IPS-11a (cell line): ENCODE measurements around the gene TNS1.

Experiments used
- H3K4me3 ChIP-seq: one replicate; pipeline ENCODE4 v1.5.1; 2013; ENCODE audit warnings: low read depth, low read length, control low read depth

Gene TNS1

DNA sequence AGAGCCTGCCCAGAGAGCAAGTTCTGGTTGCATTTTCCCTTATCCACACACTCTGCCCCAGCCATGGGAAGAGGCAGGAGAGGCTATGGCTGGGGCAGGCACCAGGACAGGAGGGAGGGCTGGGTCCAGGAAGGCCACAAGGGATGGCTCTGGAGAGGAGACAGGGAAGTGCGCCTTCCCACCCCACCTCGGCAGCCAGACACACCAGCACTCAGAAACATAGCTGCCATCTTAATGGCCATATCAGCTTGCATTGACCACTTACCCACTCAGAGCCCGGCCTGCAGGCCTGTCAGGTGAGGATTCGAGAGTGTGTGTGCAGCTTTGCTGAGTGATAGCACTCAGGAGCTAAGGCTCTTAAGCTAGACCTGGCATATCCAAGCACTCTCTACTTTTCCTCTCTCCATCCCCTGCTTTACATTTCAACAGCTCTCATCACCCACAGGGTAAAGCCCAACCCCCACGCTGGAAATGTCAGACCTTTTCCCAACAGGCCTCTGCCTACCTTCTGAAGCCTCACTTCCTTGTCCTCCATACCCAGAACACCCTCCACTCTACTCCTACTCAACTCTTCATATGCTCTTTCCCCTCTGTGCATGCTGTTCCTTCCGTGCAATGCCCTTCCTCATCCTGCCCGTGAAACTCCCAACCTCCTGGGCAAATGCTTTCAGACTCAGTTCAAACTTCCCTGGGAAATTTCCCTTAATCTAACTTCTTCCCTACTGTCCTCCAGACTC is 147.9 kb downstream of the TNS1 start:
- no peak overlapping the region for H3K4me3 ChIP-seq

DNA sequence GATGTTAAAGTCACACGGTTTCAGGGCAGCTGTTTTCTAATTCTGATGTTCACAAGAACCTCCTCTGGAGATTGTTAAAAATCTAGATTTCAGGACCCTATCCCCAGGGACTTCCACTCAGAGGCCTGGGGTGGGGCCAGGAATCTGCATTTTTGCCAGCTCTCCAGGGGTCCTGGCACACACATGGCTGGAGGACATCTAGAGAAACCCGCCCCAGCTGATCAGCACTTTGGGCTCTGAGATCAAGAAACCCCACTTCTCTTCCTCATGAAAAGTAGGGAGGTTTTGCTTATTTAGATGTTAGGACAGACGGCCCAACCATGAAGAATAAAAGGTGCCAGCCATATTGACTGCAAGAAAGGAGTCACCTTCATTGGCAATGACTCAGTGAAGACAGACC is 148.8 kb downstream of the TNS1 start:
- no peak overlapping the region for H3K4me3 ChIP-seq

DNA sequence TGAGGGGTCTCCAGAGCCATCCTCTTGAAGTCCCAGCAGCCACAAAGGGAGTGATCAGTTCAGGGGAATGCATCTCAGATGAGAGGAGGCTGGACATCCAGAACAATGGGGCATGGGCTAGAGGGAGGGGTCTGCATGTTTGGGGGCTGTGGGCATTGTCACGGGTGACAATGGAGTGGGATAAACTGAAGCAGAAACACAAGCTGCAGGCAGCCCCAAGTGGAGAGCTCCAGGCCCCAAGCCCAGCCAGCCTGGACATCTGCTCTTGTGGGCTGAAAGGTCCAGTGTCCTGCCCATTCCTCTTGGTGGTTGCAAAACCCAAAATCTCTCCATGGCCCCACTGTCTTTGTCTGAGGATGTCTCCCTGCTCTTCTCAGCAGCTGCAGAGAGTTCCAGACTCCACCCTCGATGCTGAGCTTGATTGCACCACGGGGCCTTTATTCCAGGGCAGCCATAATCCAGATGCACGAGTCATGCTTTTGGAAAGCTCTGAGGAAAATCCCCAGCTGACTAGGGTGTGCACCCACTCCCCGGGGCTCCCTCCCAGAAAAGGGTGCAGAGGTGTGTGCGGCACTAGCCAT is 149.4 kb downstream of the TNS1 start:
- no peak overlapping the region for H3K4me3 ChIP-seq

DNA sequence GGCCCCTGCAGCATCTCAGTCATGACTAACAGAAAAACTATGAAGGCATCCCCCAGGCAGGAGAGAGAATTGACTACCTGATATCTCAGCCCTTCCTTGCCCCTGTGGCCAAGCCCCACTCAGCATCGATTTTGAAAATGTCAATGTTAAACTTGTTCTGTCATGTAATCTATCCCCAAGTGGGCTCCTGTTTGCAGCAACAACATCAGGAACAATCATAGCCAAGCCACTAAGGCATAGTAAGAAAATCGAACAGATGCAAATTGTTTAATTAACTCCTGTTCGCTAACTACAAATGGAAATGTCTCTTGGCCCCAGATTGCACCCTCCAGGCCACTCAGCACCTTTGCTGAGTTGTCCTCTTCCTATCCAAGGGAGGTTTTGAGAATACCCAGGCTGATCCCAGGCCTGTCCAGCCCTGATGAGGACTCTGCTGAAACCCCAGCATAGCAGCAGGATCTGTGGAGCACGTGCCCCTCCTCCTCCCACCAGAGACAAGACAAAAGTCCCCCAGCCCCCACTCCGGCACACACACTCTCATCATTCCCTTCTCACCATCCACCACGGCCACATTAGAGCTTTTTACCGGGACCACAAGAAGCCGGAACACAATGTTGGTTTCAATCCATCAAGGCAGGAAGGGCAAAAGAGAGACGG is 150.1 kb downstream of the TNS1 start:
- H3K4me3 ChIP-seq, result no peak overlapping the region

DNA sequence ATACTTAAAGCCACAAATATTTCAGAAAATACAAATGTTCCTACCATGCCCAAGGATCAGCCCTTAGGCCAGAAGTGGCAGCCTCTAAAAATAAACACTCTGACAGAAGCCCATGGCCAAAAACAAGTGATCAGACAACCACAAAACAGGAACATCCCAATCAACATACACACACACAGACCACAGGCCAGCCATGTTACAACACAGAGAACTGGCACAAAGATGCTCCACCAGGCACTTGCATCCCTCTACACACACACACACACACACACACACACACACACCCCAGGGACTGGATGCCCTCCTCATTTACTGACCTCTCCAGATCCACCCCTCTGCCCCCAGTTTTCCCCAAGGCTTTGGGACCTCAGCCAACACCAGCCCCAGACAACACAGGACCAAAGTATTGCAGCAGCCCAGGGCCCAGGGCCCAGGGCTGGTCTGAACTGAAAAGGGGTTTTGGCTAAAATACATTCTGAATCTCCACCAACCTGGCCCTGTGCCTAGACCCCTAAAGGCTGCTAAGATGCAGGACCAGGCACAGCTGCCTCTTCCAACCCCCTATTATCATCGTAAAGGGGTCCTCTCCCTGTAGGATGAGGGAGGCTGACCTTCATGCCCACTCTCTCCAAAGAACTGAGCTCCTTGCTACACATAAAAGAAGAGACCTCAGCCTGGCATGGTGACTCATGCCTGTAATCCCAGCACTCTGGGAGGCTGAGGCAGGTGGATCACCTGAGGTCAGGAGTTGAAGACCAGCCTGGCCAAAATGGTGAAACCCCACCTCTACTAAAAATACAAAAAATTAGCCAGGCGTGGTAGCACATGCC is 151.4 kb downstream of the TNS1 start:
- H3K4me3 ChIP-seq, result no peak overlapping the region

DNA sequence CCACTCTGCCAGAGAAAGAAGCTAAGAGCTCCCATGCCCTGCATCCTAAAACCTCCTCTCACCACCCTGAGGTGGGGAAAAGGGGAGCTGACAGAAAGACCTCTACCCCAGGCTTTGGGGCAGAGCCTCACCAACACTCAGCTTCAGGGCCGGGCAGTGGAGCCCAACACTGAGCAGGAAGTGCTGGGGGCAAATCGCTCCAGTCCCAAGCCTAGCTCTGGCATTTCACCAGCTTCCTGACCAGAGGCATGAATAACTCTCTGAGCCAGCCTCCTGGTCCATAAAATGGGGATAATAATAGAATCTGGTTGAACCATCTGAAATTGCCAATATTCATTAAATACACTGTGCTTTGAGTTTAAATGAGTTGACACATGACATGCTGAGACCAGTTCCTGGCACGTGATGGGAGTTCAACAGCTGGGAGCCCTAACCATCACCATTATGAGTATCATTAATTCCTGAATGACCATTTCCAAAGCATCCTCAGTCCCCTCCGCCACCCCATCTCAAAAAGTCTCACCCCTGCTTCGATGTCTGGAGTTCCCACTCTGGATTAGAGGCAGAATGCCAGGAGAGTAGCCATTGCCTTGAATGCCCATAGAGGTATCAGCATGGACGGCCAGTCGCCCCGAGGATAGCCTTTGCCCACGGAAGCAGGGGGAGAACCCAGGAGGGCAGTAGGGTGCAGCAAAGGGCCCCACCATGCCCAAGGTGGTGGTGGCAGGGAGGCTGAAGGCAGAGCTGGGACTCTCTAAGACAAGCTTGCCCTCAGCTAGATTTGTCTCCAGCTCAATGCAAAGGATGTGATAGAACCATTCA is 153.4 kb downstream of the TNS1 start:
- no peak overlapping the region for H3K4me3 ChIP-seq

DNA sequence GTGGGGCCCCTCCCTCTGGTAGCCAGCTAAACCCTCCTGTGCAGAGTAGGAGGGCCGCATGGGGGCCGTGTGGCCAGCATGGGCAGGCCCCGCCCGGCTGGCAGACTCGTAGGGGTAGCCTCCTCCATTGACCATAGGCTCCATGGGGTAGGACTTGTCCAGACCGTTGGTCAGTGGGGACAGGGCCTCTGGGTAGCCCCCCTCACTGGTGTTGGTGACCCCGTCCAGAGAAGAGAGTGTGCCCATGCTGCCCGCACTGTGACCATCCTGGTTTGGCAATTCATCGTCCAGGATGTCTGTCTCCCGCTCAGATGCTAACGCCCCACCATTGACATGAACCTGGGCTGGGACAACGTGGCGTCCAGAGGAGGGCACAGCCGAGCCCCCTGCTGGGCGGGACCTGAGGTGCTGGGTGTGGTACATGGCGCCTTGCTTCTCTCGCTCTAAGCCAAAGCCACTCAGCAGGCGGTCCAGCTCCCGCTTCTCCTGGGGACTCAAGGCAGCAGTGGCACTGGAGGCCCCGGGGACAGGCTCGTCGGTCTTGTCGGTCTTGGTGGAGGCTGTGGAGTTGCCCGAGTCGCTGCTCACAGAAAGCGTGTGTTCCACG is 154.3 kb downstream of the TNS1 start:
- no peak overlapping the region for H3K4me3 ChIP-seq

DNA sequence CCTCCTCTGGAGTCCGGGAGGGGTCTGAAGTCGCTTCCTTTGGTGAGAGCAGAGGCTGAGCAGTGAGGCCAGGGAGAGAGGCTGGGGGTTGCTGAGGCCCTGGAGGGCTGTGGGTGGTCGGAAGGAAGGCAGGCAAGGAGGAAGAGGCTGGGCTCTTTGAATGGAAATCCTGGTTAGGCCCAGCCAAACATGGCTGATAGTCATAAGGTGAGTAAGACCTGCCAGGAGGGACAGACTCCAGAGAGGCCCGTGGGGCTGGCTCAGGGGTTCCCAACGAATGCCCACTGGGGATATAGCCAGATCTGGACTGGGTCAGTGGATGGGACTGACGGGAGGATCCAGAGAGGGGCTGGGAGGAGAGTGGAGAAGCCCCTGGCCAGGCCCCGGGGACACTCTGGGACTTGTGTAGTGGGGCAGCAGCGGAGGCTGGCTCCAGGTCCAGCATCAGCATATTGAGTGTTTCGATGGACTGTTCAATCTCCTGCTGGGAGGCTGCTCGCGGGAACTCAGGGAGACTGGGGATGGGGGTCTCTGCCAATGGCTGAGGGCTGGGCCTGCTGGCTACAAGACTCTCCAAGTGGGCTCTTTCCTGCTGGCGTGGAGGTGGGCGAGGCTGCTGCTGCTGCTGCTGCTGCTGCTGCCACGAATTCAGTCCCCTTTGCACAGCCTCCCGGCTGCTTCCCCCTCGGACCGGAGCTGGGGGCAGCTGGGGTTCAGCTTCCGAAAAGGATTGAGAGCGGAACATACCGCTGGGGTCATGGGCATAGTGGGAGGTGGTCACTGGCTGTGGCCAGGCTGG is 155.0 kb downstream of the TNS1 start:
- H3K4me3 ChIP-seq, result no peak overlapping the region

DNA sequence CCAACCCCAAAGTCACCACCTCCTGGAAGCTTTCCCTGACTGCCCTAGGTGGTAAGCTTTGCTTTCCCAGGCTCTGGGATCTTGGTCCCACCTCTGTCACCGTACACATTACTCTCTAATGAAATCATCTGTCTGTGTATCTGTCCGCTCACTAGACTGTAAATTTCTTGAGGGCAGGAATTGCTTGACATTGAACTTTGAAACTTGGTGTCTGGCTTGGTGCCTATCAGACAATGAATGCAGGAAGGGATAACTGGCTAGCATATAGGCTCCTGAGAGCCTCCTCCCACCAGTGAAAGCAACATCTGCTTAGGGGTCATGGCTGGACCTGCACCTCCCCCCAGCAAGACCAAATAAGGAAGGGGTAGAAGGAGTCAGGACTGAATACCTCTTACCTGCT is 155.7 kb downstream of the TNS1 start:
- H3K4me3 ChIP-seq, result no peak overlapping the region

DNA sequence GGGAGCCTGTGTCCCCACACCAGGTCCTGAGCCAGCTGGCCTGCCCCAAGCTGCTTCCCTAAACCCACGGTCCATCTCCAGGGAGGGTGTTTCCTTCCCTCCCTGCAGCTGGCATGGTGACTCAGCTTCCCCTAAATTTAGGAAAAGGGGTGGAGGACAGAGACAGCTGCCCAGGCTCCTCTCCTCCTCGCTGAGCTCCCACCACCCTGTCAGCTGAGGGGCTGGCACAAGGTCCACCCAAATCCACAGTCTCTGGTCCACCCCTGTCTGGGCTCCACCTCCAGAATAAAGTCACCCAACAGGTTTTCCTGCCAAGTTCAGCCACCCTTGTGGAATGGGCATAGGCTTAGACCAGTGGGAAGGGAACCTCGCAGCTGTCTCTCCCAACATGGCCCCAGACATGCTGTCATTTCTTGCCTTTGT is 156.5 kb downstream of the TNS1 start:
- H3K4me3 ChIP-seq, result no peak overlapping the region

DNA sequence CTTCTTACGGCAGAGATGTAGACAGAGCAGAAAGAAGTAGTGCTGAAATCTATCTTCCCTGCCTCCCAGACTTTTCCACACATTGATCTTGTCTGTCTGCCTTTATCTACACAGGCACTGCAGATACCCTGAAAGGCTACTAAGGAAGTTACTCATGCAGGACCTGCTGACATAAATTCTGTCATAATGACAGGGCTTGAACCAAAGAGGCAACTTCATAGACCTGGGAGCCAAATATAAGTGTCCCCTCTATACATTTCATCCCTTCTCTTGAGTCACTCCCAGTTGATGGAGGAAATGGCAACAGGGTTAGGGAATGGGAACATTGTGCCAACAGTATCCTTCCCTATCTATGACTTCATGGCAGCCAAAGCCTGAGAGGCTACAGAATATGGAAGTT is 157.5 kb downstream of the TNS1 start:
- no peak overlapping the region for H3K4me3 ChIP-seq

DNA sequence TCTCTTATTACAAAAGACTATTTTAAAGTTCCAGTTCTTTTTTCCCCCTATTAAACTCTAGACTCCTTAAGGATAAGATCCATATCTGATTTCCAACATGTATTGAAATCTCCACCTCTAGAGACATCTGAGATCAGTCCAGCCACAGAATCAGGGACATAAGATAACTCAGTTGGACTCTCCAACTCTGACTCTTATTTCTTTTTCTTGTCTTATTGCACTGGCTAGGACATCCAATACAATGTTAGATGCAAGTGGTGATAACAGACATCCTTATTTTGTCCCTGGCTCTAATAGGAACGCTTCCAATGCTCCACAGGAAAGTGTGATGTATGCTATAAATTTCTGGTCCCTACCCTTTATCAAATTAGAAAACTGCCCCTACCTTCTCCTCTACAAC is 158.1 kb downstream of the TNS1 start:
- no peak overlapping the region for H3K4me3 ChIP-seq

DNA sequence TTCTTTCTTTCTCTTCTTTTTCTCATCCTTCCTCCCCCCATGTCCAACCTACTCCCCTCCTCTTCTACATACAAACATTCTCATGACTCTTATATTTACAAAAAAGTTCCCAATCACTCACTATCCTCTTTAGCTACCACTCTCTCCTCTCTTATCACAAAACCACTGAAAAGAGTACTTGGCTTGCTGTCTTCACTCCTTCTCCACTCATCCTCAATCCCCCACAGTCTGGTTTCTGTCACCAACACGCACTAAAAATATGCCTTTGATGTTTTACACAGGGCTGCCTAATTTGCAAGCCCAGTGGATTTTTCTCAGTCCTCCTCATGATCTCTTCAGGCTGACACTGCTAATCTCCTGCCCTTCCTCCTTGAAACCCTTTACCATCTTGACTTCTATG is 159.5 kb downstream of the TNS1 start:
- no peak overlapping the region for H3K4me3 ChIP-seq

DNA sequence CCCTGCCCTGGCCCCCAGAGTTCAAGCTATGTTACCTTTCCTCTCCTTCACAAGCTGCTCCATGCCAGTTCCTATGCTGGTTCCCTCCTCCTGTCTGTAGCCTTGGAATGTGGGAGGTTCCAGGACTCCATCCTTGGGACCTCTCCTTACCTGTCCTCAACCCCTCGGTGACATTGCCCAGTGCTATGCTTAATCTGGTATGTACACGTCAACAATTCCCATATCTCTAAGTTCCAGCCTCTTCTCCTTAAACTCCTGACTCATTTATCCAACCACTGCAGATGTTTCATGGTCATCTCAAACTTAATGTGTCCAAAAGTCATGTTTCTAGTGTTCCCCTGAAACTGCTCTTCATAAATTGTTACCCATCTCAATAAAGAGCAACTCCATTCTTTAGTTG is 160.8 kb downstream of the TNS1 start:
- H3K4me3 ChIP-seq, result no peak overlapping the region

DNA sequence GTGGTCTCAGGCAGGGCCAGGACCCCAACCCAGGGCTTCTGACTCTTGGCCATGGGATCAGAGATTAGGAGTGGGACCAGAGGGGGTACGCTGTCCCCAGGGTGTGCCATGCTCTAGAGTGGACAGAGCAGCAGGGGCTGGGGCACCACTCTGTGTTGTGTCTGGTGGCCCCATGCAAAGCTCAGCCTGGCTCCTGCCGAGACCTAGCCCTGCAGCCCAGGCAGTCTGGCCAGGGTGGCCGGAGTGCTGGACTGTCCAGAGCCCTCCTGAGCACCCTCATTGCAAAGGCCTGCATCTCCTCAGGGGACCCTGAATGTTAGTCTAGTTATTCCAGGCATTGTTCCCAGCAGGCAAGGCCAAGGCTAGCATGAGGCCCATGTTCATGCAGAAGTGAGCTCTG is 162.3 kb downstream of the TNS1 start:
- H3K4me3 ChIP-seq, result no peak overlapping the region

DNA sequence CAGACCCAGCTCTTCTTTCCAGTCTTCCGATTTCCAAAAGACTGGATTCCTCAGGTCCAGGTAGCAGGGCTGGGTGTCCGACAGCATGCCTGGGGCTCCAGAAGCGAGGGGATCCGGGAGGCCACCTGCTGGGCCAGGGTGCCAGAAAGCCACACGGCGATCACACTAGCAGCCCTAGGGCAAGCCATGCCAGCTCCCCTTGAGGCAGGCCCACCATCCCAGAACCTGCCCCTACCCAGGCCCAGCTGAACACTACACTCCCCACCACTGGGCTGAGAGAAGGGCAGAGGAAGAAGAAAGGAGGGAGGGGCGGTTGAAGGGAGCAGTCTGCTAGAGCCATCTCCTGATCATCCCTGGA is 163.1 kb downstream of the TNS1 start:
- no peak overlapping the region for H3K4me3 ChIP-seq

DNA sequence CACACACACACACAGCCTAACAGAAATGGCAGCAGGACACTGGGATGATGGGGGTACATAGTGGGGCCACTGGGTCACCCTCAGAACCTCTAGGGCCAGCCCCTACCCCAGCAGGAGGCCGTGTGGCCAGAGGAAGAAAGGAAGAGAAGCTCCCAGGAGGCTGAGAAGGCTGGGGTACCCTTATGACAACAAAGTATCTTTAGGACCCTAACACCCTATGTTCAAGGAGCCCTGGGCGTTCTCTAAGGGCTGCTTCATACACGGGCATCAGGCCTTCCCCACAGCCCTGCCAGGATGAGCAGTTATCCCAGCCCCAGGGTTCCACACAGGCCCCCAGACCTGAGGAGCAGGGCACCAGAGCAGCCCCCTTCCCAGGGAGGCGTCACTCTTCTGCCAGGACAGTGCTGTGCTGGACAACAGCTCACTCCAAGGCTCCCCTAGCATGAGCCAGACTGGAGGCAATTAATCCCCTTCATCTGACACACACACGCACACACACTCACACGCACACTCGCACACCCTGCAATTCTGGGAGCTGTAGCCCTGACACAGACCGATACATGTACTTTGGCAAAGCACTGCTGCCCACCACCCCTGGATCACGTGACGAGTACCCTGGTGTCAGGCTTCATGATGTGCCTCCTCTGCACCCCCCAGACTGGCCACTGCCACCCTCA is 163.6 kb downstream of the TNS1 start:
- H3K4me3 ChIP-seq, result no peak overlapping the region

DNA sequence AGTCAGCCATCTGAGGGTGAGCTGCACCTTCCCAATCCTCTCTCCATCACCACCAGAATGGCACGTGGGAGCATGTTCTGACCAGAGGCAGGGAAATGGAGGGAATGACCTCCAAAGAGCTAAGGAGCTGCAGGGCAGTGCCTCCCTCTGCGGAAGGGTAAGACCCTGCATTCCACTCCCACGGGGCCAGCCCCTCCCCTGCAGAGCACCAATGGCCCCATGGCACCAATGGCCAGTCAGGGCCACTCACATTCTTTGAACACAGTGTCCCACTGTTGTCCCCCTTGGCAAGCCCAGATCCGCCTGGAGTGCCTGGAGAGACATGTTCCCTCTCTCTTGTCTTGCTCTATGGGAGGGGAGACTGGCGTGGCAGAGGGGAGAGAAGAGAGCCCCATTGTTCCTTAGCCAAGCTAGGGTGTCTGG is 164.4 kb downstream of the TNS1 start:
- H3K4me3 ChIP-seq, result no peak overlapping the region

DNA sequence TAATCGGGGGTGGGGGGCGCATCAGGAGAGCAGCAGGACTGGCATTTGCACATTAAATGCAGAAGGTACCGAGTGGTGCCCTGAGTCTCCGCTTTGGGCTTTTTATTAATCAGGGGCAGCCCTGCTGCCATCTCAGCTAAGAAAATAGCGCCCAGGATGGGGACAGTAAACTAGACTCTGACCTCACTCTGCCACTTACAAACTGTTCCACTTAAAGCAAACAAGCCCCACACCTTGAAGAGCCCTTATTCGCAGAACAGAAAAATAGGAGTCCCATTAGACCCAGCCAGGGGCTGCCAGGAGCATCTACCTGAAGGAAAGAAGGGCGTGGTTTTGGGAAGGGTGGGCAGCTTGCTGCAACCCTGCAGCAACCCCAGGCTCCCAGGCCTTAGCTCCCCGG is 165.3 kb downstream of the TNS1 start:
- no peak overlapping the region for H3K4me3 ChIP-seq
